ENCODE results near the gene PSKH1.
A peak's percentile ranks its signal among the peaks of the same experiment; 100 is the strongest.

Gene PSKH1

GRCh38 chr16:67965668-67966548, 72.9 kb downstream of the PSKH1 start:
- no peak for DNase-seq (ENCODE audit: extremely low read depth, low read depth)
- TF ChIP-seq CTCF (IDR thresholded peaks at IDR 0.05; ENCODE audit: low read depth, low read length): no peak

- no peak for TF ChIP-seq CTCF (IDR thresholded peaks at IDR 0.05; ENCODE audit: low read depth, low read length)
- peak; percentile 14 for DNase-seq (ENCODE audit: extremely low read depth, low read depth)
These were observed 73.6 kb downstream of the PSKH1 start for GRCh38 chr16:67966549-67967182.

GRCh38 chr16:67967183-67967957, 74.3 kb downstream of the PSKH1 start:
- no peak for TF ChIP-seq CTCF (IDR thresholded peaks at IDR 0.05; ENCODE audit: low read depth, low read length)
- DNase-seq (ENCODE audit: extremely low read depth, low read depth): no peak

- no peak for DNase-seq (ENCODE audit: extremely low read depth, low read depth)
- TF ChIP-seq CTCF (IDR thresholded peaks at IDR 0.05; ENCODE audit: low read depth, low read length): no peak
These were observed 74.9 kb downstream of the PSKH1 start for GRCh38 chr16:67967958-67968399.

- TF ChIP-seq CTCF (IDR thresholded peaks at IDR 0.05; ENCODE audit: low read depth, low read length): no peak
- peak; percentile 52 for DNase-seq (ENCODE audit: extremely low read depth, low read depth)
These were observed 75.6 kb downstream of the PSKH1 start, which contains the start of gene SLC12A4 for GRCh38 chr16:67968400-67969253. SLC12A4 (minus strand) TSS chr16:67968637; CDS start chr16:67968553, 84 bp downstream.

GRCh38 chr16:67969254-67970039, 76.4 kb downstream of the PSKH1 start:
- no peak for TF ChIP-seq CTCF (IDR thresholded peaks at IDR 0.05; ENCODE audit: low read depth, low read length)
- no peak for DNase-seq (ENCODE audit: extremely low read depth, low read depth)

Measured in AG09319 (cell line).